HG03045 (cell line): ENCODE measurements around the gene SUPT5H.
A peak's percentile ranks its signal among the peaks of the same experiment; 100 is the strongest.

ENCODE experiments used
- ATAC-seq: cut with Tn5 transposase; IDR thresholded peaks from one replicate; pipeline ENCODE4 v1.9.1; 2021; ENCODE audit warnings: mild to moderate bottlenecking, moderate library complexity; ENCODE audit not compliant: unreplicated experiment

The SUPT5H gene

DNA sequence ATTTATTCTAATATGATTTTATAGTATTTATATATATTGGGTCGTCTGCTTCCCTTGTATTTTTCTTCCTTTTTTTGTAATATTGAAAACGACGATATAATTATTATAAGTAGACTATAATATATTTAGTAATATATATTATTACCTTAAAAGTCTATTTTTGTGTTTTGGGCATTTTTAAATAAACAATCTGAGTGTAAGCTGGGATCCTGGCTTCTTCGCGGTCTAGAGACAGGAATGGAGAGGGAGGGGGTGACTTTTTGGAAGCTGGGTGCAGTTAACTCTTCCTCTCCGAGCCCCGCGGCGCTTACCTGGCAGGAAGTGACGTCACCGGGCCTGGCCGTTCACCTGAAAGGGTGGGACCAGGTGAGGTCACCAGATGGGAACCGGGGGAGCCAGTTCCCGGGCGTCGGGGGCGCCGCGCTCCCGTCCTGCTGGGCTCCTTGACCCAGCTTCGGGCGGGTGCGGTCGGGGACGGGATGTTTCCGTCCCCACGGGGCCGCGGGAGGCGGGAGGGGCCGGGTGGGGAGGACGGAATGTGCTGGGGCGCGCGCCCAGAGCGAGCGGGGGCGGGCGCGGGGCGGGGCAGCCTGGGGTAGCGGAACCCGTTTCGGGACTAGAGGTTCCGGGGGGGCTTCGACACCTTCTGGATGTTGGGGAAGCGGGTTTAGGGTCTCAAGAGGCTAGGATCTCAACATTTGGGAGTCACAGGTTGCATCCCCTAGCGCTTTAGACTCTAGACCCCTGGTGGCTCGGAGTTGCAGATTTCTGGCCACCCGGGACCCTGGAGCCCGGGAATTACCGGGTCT is 36.0 kb upstream of the SUPT5H start:
- ATAC-seq: no peak

- ATAC-seq: no peak
Measured at GRCh38 chr19:39410017-39410830, 35.2 kb upstream of the SUPT5H start.

DNA sequence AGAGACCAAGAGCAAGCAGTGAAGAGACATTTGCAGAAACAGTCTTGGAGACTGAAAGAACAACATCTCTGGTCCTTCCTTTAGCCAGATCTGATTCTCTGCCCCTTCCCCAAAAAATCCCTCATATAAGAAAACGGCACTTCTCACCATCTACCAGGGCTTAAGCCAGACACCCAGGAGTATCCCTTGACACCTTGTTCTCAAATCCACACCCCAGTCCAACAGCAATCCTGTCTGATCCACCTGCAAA is 34.6 kb upstream of the SUPT5H start:
- ATAC-seq: no peak

DNA sequence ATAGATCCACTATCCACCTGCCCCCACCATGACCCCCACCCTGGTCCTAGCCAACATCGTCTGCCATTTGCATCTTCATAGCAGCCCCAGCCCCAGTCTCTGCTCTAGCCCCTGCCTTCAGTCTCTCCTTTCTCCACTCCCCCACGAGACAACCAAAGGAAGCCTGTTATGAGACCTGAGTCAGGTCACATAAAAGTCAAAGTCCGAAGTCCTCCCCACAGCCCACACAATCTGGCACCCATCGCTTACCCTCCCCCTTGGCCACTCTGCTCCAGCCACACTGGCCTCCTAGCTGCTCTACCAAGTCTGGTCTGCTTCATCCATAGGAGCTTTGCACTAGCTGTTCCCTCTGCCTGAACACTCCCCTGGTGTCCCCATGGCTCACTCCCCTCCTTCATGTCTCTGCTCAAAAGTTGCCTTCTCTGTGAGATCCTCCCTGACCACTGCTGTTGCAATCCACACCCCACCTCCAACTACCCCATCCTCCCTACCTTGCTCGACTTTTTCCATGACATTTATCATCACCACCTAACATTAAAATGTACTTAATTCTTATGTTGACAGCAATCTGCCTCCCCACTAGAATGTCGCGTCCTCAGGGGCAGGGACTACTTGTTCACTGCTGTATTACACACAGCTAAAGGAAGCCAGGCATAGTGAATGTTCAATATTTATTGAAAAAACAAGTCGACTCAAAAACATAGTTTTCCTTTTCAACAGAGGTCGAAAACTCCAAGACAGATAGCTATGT is 34.1 kb upstream of the SUPT5H start:
- no peak for ATAC-seq

- ATAC-seq: peak; percentile 15
Measured at GRCh38 chr19:39411832-39412099, 33.6 kb upstream of the SUPT5H start.

DNA sequence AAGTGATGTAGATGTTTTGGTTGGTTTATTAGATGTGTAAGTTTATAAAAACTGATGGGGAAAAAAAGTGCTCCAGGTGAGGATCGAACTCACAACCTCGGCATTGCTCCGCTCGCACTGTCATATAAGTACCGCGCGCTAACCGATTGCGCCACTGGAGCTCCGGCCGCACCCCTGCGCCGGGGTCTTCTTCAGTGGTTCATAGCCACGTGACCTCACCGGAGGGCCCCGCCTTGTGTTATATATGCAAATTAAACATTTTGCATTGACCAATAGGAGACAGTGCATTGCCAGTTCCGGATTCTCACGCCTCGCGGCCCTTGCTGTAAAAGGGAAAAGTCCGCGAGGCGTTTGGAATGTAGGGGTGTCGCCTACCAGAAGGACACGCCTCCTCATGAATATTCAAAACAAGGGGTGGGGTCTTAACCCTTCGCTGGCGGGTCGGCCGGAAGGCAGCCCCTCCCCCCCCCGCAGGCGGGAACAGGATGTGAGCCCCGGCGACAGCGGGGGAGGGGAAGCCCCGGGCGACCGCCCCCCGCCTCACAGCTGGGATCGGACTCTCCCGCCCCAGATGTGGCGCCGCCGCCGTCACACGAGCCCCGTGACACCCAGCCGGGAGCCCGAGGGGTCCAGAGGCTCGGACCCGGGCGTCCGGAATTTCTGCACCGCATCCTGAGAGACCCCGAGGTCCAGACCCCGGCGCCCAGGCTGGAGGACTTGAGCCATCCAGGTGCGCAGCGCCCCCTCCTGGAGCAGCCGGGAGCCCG is 33.1 kb upstream of the SUPT5H start, which contains the start of gene PLEKHG2:
PLEKHG2 (plus strand) TSS at position 570 of the 767 bp plus-strand sequence. CDS start 1,418 bp downstream, outside the sequence.
- peak; percentile 55 for ATAC-seq

GRCh38 chr19:39412867-39413271 is 32.5 kb upstream of the SUPT5H start:
- ATAC-seq: no peak

GRCh38 chr19:39413272-39413910 is 32.0 kb upstream of the SUPT5H start:
- no peak for ATAC-seq

DNA sequence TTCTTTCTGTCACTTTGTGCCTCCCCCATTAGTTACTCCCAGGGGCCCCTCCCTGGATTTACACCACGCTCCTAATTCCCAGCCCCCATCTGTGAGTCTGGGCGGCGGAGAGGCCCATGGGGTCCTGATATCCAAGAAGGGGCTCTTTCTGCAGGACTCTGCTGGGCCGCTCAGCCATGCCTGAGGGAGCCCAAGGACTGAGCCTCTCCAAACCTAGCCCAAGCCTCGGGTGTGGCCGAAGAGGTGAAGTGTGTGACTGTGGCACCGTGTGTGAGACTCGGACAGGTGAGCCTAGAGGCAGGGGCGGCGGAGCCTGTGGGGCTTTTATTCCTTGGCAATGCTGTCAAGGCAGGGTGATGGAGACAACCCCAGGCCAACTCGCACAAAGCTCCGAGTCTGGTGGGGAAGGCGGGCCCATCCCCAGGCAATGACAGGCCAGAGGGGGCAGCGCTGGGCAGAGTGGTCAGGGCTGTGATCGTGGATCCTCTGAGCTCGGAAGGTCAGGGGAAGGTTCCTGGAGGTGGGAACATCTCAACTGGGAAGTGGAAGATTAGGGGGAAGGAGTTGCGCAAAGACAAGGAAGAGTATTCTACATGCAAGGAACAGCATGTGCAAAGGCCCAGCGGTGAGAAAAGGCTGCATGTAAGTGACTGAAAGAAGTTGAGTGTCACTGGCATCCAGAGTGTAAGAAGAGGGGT is 31.3 kb upstream of the SUPT5H start:
- ATAC-seq: no peak

- ATAC-seq: no peak
Measured at GRCh38 chr19:39415111-39416046, 30.0 kb upstream of the SUPT5H start.

DNA sequence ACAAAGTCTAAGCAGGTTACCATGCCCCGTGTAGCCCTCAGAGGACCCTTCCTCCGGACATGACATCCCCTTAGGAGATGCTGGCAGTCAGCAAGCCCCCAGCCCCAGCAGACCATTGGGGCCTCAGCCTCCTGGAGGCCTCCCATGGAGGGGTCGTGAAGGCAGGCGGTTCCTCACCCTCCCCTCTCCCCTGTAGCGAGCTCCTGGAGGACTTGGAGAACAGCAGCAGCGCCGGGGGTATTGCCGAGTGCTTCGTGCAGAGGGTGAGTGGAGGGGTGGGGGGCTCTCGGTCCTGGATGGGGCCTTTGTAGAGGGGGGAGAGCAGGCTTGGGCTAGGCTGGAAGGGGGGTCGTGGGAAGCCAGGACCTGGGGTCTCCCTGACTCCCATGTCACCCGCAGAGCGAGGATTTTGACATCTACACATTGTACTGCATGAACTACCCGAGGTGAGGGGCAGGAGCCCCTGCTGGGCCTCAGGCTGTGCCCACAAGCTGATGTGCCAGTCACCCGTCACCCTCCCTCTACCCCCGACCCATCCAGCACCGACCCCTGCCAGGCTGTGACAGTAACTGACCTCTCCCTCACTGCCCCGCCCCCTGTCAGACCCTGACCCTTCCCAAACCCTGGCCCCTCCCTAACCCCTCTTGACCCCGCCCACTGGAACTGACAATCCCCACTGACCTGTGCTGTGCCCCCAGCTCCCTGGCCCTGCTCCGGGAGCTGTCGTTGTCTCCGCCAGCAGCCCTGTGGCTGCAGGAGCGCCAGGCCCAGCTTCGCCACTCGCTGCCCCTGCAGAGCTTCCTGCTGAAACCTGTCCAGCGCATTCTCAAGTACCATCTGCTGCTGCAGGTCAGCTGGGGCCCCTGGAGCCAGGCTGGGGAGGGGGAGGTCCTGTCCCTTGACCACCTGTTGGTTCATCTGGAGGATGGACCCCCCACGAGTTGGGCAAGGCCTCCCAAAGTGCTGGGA is 28.9 kb upstream of the SUPT5H start:
- no peak for ATAC-seq

DNA sequence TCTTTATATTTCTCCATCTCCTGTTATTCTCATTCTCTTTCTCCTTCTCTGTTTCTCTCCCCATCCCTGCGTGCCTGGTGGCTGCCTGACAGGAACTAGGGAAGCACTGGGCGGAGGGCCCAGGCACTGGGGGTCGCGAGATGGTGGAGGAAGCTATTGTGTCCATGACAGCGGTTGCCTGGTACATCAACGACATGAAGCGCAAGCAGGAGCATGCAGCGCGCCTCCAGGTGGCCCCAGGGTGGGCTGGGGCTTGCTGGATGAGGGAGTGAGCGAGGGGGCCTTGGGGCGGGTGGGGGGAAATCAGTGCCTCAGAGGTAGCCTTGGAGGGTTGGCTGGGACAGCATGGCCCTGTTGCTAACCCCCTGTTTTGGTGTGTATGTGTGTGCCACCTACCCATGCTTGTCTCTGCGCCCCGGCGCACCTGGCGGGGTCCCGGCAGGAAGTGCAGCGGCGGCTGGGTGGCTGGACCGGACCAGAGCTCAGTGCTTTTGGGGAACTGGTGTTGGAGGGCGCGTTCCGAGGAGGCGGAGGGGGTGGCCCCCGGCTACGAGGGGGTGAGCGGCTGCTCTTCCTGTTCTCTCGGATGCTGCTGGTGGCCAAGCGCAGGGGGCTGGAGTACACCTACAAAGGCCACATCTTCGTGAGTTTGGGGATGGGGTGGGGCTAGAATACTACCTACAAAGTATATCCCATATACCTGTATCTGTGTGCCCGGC is 27.8 kb upstream of the SUPT5H start:
- no peak for ATAC-seq

- no peak for ATAC-seq
Measured at GRCh38 chr19:39419003-39419402, 26.4 kb upstream of the SUPT5H start.

DNA sequence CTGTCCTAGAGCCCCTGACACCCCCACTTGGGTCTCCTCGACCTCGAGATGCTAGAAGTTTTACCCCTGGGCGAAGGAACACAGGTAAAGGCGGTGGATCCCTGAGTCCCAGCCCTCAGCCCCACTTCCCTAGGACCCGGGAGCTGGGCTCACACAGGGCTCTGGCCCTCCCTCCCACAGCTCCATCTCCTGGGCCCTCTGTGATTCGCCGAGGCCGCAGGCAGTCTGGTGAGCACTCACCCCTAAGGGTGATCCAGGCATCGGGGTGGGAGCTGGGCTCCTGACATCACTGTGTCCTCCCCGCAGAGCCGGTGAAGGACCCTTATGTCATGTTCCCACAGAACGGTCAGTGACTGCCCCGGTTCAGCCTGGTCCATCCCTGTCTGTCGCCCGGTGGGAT is 24.6 kb upstream of the SUPT5H start:
- ATAC-seq: no peak

GRCh38 chr19:39422020-39422419 is 23.4 kb upstream of the SUPT5H start:
- no peak for ATAC-seq

- ATAC-seq: no peak
Measured at GRCh38 chr19:39423258-39424086, 21.9 kb upstream of the SUPT5H start.
